ENCODE data around the gene SPRED2.
A peak's percentile ranks its signal among the peaks of the same experiment; 100 is the strongest.

Gene SPRED2

DNA sequence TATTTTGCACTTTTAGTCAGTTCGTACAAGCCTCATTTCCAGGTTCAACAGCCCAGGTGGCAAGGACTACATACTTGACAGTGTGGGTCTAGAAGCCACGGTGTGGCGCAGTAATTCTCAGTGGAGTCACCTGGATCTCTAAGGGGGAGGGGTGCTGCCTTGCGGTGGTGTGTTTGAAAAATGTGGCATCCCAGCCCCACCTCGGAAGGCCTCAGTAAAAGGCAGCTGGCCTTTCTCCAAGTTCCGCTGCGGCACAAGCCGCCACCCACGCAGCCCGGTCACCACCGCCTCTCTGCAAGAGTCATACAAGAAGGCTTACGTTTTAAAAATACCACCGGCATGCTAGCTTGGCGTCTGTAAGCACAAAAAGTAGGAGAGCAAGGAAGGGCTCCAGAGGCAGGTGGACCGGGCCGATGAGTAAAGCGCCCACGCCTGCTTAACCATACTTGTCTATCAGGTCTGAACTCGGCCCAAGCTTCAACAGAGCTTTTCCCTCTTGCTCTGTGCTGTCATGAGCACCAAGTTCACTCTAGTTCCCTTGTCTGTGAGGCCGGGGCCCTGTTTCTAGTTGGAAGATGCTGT, 49.5 kb downstream of the SPRED2 start:
- no peak for DNase-seq

DNA sequence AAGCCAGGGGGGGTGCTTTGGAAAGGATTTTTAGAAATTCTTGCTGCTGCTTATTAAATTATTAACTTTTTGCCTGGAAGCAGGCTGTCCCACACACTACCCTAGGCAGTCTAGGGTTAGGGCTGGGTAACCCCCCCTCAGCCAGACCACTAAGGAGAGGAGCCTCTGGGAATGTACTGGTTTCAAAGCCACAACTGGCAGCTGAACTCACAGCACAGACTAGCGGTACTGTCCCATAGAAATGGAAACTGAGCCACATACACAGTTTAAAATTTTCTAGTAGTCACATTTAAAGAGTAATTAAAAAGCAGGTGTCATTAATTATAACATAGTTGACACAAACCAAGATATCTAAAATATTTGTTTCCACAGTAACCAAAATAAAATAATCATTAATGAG, 50.1 kb downstream of the SPRED2 start:
- no peak for DNase-seq

GRCh38 chr2:65381607-65382051, 50.8 kb downstream of the SPRED2 start:
- DNase-seq: no peak

GRCh38 chr2:65380255-65380654, 52.1 kb downstream of the SPRED2 start:
- no peak for DNase-seq

- DNase-seq: no peak
Measured at GRCh38 chr2:65379721-65380171, 52.7 kb downstream of the SPRED2 start.

DNA sequence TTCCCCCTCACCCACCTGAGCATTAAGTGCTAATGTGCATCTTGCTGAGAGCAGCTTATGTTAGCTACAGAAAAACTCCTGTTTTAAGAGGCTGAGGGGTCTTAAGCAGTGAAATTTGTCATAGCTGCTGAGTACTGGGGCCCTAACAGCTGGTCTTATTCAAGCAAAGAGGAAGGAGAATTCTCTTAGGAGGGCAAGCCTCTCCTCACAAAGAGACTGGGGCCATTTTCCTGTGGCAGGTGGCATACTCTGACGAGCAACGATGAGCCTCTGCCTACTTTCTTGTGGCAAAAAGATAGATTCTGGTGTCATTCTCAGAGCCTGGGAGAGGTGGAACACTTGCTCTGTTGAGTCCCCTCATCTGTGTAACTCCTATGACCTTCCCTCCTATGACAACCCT, 53.2 kb downstream of the SPRED2 start:
- no peak for DNase-seq

- DNase-seq: no peak
Measured at GRCh38 chr2:65378290-65378689, 54.1 kb downstream of the SPRED2 start.

- DNase-seq: no peak
Measured at GRCh38 chr2:65377556-65378192, 54.7 kb downstream of the SPRED2 start.

DNA sequence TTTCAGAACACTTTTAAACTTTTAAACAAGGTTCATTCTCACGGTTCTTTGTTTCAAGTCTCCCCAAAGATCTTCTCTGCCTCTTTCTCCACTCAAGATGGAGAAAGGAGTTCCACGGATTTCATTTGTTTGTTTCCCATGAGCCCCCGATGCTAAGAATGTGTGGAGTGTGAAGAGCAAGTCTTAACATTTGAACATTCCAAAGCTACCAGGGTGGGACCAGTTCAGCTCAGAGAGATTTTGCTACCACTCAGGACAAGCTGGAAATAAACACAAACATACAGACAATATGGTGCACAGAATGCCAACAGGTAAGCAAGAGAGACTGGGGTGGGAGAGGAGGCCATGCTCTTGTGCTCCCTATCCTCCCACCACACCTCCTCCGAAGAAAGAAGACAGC, 56.7 kb downstream of the SPRED2 start:
- DNase-seq: no peak

GRCh38 chr2:65374999-65375398, 57.4 kb downstream of the SPRED2 start:
- no peak for DNase-seq

GRCh38 chr2:65374575-65374974, 57.8 kb downstream of the SPRED2 start:
- DNase-seq: no peak

DNA sequence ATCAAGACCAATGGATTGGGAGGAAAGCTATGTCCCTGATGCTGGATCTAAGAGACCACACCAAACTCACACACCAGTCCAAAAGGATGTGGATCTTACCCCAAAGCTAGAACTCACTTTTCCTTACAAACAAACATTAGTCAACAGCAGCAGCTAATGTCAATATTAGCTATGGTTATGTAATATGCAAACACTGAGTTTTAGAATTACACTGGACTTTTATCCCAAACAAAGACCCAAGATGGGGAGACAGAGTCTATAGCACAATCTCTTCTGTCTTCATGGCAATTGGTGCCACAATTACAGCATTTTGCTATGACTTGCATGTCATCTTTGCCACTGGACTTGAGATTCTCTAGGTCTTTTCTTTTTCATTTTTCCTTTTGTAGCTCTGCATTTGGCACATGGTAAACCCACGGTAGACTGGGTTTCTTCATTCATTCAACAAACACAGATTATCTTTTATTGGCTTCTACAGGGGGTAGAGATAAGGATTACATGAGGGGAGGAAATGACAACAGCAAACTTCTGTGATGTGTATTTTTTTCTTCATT, 59.0 kb downstream of the SPRED2 start:
- DNase-seq: no peak

GRCh38 chr2:65372619-65373018, 59.8 kb downstream of the SPRED2 start:
- DNase-seq: peak; percentile 73

GRCh38 chr2:65371074-65371434, 61.3 kb downstream of the SPRED2 start:
- DNase-seq: no peak

- DNase-seq: no peak
Measured at GRCh38 chr2:65370387-65371073, 61.9 kb downstream of the SPRED2 start.

- no peak for DNase-seq
Measured at GRCh38 chr2:65369980-65370379, 62.4 kb downstream of the SPRED2 start.

DNA sequence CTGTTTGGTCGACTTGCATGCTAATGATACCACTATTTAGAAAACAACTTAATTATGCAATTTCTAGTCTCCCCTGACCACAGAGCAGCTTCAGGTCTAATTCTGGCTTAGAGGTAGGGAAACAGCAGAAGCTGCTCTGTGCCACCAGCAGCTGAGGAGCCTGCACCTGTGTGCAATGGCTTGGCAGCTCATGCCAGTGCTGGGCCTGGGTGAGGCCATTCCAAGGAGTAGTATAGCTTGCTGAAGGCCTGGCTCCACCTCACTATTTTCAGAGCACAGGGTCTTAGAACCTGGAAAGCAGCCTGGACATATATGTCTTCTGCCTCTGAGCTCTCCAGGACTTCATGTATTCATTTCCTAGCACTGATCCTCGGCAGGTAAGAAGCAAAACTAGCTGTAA, 62.8 kb downstream of the SPRED2 start:
- no peak for DNase-seq

DNA sequence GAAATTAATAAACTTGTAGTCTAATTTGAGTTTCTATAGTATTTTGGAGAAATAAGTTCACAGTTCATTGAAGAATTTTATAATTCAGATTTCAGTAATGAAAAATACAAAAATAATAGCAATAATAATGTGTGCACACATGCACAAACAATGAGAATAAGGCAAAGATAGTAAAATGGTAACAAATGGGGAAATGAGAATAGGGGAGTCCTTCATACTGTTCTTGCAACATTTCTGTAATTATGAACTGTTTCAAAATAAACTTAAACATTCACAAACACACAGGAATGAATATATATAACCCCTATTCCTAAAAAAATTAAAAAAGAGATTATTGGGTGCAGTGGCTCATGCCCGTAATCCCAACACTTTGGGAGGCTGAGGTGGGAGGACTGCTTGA, 63.9 kb downstream of the SPRED2 start:
- no peak for DNase-seq

DNA sequence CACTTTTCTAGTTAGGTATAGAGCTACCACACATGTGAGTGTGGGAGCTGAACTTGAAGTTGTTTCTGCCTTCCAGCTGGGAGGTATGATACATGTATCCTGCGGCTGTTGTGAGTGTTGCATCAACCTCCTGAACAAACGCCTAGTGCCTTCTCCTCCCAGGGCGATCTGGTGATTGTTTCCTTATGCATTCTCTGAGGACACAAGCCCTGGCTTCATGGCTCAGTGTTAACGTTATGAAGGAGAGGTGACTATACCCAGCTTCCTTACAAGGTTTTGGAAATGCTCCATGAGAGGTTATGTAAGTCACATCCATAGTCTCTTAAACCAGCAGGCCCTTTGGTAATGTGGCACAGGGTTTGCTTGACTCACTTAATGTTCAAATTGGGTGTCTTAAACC, 64.9 kb downstream of the SPRED2 start:
- no peak for DNase-seq

- no peak for DNase-seq
Measured at GRCh38 chr2:65366595-65367125, 65.7 kb downstream of the SPRED2 start.

GRCh38 chr2:65364986-65365733, 67.2 kb downstream of the SPRED2 start:
- DNase-seq: peak; percentile 36

DNA sequence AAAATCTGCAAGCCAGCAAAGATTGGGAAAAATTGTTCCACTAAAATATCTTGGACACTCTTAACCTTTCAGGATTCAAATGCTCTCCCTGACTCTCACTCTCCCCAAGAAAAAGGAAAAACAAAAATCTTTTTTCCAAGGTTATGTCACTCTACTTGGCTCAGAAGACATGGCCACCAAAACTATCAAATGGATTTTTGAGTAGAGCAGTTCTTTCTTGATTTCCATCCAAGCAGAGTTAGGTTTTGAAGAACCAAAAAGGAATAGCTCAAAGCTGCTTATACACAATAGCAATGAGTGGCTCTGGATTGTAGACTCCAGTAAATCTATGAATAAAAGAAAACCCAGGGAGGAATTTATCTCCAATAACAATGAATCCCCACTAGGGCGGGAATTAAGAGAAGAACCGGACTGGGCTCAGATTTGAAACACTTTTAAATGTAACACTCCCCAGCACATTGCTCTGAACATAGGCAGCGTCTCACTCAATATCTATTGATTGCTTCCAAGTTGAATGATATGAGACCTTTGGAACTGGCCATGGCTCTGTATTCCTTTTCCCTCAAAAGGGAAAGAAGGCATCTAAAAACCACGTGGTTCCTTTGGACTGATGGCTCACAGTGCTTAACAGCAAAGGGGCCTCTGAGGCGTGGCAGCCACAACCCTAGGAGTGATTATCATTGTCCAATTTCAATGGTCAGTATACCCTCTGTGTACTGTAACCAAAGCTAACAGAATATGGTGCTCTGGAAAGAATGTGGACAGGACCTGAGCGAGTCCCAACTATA, 68.3 kb downstream of the SPRED2 start:
- no peak for DNase-seq
